Measurements from ENCODE around the gene CIB2. TPM values are rescaled to one million over a fixed set of nuclear protein-coding genes. Genes with fewer than 3 reads are reported as not detected.
A peak's percentile ranks its signal among the peaks of the same experiment; 100 is the strongest.

CIB2 gene
- total RNA-seq, 4 donors from 2014 or later, result 6.6 to 16.2 (median 10.9) TPM

DNA sequence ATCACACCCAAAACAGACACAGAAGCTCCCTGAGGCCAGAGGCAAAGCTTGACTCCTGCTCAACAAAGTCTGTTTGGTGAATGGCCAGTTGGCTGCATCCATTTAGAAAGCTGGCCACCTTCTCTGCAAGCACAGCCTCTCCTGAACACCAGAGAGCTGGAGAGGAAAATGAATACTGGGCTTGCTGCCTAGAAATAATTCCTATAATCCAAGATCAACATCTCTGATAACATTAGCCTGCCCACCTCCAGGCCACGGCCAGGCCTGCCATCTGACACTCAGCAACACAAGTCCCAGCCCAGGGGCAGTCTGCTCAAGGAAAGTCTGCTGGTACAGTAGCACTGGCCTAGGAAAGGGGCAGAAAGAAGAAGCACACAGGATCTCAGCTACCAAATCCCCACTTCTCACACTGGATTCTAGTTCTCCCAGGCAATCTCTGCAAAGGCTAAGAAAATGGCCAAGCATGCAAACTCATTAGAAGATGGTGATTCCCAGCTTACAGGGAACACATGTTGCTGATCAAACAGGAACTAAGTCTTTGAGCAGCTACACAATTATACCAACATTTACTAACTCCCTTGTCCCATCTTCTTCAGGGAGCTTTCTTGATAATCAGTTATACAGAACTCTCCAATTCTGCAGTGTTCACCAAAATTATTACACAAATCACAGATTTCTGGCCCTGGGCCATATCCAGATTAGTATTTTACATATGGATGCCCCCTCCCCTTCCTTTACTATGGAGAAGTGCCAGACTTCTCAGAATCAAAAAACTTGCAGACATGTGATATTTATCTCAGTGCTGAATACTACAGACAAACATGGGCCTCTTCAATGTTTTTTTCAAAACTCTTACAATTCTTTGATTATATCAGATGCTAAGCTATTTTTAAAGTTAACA is 63.7 kb downstream of the CIB2 start:
- 6 to 13% methylated on average over 1 of the region's 1 CpG for WGBS, 2 donors
- TF ChIP-seq POLR2A (IDR thresholded peaks at IDR 0.05), result no peak
- TF ChIP-seq, protein P1, sequence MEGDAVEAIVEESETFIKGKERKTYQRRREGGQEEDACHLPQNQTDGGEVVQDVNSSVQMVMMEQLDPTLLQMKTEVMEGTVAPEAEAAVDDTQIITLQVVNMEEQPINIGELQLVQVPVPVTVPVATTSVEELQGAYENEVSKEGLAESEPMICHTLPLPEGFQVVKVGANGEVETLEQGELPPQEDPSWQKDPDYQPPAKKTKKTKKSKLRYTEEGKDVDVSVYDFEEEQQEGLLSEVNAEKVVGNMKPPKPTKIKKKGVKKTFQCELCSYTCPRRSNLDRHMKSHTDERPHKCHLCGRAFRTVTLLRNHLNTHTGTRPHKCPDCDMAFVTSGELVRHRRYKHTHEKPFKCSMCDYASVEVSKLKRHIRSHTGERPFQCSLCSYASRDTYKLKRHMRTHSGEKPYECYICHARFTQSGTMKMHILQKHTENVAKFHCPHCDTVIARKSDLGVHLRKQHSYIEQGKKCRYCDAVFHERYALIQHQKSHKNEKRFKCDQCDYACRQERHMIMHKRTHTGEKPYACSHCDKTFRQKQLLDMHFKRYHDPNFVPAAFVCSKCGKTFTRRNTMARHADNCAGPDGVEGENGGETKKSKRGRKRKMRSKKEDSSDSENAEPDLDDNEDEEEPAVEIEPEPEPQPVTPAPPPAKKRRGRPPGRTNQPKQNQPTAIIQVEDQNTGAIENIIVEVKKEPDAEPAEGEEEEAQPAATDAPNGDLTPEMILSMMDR (IDR thresholded peaks at IDR 0.05), result no peak
- intact Hi-C loops (cut with DNase I; ENCODE audit: low total_unique reads), result no loop called here
- DNase-seq (ENCODE audit: low spot score in 2 of 2), result no peak
- no peak overlapping the region for H3K4me3 ChIP-seq (ENCODE audit: low read depth, poor library complexity, severe bottlenecking)

DNA sequence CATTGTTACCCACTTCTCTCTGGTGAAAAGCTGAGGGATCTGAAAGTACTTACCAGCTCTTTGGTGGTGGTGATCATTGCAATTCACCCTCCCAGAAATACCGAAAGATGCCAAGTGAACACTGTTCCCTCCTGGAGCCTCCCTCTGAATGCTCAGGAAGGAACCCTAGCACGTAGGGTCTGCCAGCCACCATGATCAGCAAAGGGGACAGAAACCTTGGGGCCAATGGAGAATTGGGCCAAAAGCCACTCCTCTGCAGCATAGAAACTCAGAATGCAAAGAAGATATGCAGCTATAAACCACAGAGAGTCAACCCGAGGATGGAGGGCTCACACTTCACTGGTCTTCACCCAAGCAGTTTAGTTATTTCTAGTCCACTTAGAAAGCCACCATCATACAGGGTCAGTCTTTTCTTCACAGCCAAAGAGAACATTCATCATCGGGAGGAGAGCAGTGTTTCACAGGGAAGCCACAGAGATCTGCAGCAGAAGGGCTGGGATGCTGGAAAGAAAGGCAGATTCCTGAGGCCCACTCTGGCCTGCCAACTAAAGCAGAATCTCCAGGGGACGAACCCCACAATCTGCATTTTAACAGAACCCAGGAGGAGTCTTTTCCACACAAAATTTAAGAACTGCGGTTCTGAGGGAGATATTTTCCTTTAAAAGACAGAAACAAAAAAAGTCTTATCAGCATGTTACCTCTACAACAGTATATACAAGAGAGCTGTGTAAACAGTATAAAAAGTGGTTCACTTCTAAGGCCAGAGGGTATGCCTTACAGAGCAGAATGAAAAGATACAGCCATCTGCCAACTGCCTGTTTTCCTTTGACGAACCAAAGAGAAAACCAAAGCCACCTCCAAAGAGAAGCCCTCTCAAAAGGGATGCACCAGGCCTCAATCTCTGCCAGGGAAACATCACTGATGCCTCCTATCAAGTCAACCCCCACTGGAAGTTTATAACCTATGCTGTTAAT is 65.0 kb downstream of the CIB2 start:
- intact Hi-C loops (cut with DNase I; ENCODE audit: low total_unique reads), result no loop called here
- H3K4me3 ChIP-seq (ENCODE audit: low read depth, poor library complexity, severe bottlenecking), result no peak overlapping the region
- TF ChIP-seq POLR2A (IDR thresholded peaks at IDR 0.05), result no peak
- TF ChIP-seq, protein P1 (IDR thresholded peaks at IDR 0.05), result no peak
- 55 to 56% methylated on average over 7 of the region's 7 CpGs for WGBS, 2 donors
- peak in 1 of 2 donors; percentile 62 for DNase-seq (ENCODE audit: low spot score in 2 of 2)

DNA sequence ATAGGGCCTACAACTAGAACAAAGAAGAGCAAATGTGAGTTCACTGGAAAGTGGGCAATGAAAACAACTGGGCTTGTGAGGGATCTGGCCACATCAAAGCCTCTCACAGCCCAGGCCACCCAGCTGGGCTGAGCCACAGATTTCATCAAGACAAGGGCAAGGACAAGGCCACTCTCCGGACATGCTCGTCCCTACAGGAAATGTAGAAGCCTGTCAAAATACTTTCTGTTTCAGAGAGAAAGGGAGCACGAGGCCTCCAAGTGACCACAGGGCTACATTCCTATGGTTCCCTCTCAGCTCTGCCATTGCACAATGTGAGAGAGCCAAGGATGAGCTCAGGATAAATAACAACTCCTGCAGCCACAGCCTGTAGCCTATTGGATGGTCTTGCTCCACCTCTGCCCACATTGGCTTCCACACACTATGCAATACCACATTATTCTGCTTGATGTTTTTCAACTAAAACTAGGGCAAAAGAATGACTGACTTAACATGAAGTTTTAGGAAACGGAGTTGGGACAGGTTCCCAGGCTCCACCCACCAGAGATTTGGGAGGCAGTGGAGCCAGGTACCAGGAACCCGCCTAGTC is 65.9 kb downstream of the CIB2 start:
- intact Hi-C loops (cut with DNase I; ENCODE audit: low total_unique reads), result no loop called here
- WGBS, 2 donors, result 19 to 24% methylated on average over 5 of the region's 5 CpGs
- DNase-seq (ENCODE audit: low spot score in 2 of 2), result peak; percentile 92 to 95
- TF ChIP-seq, protein P1 (IDR thresholded peaks at IDR 0.05), result peak in 1 of 3 donors; percentile 9
- no peak for TF ChIP-seq POLR2A (IDR thresholded peaks at IDR 0.05)
- no peak overlapping the region for H3K4me3 ChIP-seq (ENCODE audit: low read depth, poor library complexity, severe bottlenecking)

DNA sequence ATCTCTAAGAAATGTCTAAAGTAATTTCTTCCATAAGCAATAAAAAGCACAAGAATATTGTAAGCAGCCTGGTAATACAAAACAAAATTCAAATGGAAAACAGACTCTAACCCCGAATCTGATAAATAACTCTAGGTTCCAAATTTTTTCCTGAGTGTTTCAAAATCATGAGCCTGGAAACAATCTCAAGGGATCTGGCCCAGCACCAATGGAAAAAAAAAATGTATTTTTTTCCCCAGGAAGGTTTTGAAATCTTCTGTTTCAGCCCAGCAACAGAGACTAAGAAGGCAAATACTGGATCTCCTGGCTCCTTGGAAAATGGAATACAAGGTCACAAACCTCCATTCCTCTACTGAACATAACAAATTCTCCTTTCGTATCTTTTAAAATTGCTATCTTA is 66.7 kb downstream of the CIB2 start:
- TF ChIP-seq, protein P1 (IDR thresholded peaks at IDR 0.05), result no peak
- TF ChIP-seq POLR2A (IDR thresholded peaks at IDR 0.05), result no peak
- DNase-seq (ENCODE audit: low spot score in 2 of 2), result no peak
- 58 to 59% methylated on average over 2 of the region's 2 CpGs for WGBS, 2 donors
- no peak overlapping the region for H3K4me3 ChIP-seq (ENCODE audit: low read depth, poor library complexity, severe bottlenecking)
- intact Hi-C loops (cut with DNase I; ENCODE audit: low total_unique reads), result no loop called here

DNA sequence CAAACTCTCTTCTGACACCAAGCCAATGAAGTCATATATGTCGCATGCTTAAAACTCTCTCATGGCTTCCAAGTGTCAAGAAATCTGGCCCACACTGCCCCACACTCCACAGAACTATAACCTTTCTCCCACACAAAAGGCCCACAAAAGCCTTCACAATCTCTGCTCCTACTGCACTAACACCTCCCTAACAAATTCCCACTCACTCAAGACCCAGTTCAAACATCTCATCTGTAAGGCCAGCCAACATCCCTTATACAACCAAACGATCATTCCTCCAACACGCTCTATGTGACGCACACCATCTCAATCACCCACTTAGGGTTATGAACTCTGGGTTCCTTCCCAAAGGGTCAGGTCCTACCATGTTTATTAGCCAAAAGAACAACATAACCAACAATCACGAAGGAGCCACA is 67.3 kb downstream of the CIB2 start:
- TF ChIP-seq, protein P1 (IDR thresholded peaks at IDR 0.05), result no peak
- no peak for TF ChIP-seq POLR2A (IDR thresholded peaks at IDR 0.05)
- H3K4me3 ChIP-seq (ENCODE audit: low read depth, poor library complexity, severe bottlenecking), result no peak overlapping the region
- 63 to 68% methylated on average over 5 of the region's 5 CpGs for WGBS, 2 donors
- intact Hi-C loops (cut with DNase I; ENCODE audit: low total_unique reads), result no loop called here
- peak in 1 of 2 donors; percentile 68 for DNase-seq (ENCODE audit: low spot score in 2 of 2)
